Parathyroid adenoma (tissue), 2 donors: Measurements from ENCODE around the gene WASL.
"Not testable (repeated sequence)": the region's sequence is repeated elsewhere in the genome, so short reads cannot be mapped to it uniquely, and the experiment has no call there.

ENCODE experiments used
- H2AFZ ChIP-seq: fragments of 300-600 bp; sonication (generic); one replicate; pipeline ENCODE4 v1.7.0; 2017; ENCODE audit warnings: antibody characterized with exemption, mild to moderate bottlenecking
- H3K27ac ChIP-seq: fragments of 300-600 bp; sonication (generic); one replicate; pipeline ENCODE4 v1.7.0; 2017
- H3K27me3 ChIP-seq: fragments of 300-600 bp; sonication (generic); one replicate; pipeline ENCODE4 v1.7.0; 2017; ENCODE audit warnings: low read length; ENCODE audit not compliant: control insufficient read depth, insufficient read depth
- H3K36me3 ChIP-seq: fragments of 300-600 bp; sonication (generic); one replicate; pipeline ENCODE4 v1.7.0; 2017; ENCODE audit warnings: low read length; ENCODE audit not compliant: control insufficient read depth, insufficient read depth
- H3K4me1 ChIP-seq: fragments of 300-600 bp; sonication (generic); one replicate; pipeline ENCODE4 v1.7.0; 2017; ENCODE audit warnings: control low read depth
- H3K4me2 ChIP-seq: fragments of 300-600 bp; sonication (generic); one replicate; pipeline ENCODE4 v1.7.0; 2017; ENCODE audit warnings: low read length
- H3K4me3 ChIP-seq: fragments of 300-600 bp; sonication (generic); one replicate; pipeline ENCODE4 v1.7.0; 2017; ENCODE audit warnings: low read depth, low read length
- H3K79me2 ChIP-seq: fragments of 300-600 bp; sonication (generic); one replicate; pipeline ENCODE4 v1.7.0; 2017; ENCODE audit warnings: control low read depth
- H3K9ac ChIP-seq: fragments of 300-600 bp; sonication (generic); one replicate; pipeline ENCODE4 v1.7.0; 2017; ENCODE audit warnings: mild to moderate bottlenecking
- H3K9me3 ChIP-seq: fragments of 300-600 bp; sonication (generic); one replicate; pipeline ENCODE4 v1.7.0; 2017; ENCODE audit warnings: low read length; ENCODE audit not compliant: control insufficient read depth
- TF ChIP-seq, protein P1 (sequence below): fragments of 300-600 bp; sonication (generic); IDR thresholded peaks from one replicate; pipeline ENCODE4 v1.7.0; 2017; ENCODE audit warnings: antibody characterized with exemption, mild to moderate bottlenecking
- donor health status: primary hyperparathyroidism.

Gene WASL

GRCh38 chr7:123738808-123739207 is 10.0 kb downstream of the WASL start:
- Histone ChIP-seq H3K79me2 (peaks cover 42% of the 10 kb centered on the region), H3K4me2 (no peak overlapping the region), H3K36me3 (no peaks in the 10 kb centered on the region), H2AFZ (no peak overlapping the region), H3K4me1 (no peaks in the 10 kb centered on the region), H3K9me3 (no peaks in the 10 kb centered on the region), H3K9ac (no peak overlapping the region), H3K27ac (no peak overlapping the region), H3K4me3 (no peak overlapping the region), H3K27me3 (no peaks in the 10 kb centered on the region)
- TF ChIP-seq, protein P1, sequence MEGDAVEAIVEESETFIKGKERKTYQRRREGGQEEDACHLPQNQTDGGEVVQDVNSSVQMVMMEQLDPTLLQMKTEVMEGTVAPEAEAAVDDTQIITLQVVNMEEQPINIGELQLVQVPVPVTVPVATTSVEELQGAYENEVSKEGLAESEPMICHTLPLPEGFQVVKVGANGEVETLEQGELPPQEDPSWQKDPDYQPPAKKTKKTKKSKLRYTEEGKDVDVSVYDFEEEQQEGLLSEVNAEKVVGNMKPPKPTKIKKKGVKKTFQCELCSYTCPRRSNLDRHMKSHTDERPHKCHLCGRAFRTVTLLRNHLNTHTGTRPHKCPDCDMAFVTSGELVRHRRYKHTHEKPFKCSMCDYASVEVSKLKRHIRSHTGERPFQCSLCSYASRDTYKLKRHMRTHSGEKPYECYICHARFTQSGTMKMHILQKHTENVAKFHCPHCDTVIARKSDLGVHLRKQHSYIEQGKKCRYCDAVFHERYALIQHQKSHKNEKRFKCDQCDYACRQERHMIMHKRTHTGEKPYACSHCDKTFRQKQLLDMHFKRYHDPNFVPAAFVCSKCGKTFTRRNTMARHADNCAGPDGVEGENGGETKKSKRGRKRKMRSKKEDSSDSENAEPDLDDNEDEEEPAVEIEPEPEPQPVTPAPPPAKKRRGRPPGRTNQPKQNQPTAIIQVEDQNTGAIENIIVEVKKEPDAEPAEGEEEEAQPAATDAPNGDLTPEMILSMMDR = no peak

GRCh38 chr7:123738356-123738755 is 10.4 kb downstream of the WASL start:
- Histone ChIP-seq H3K4me3 (no peak overlapping the region), H3K9me3 (no peaks in the 10 kb centered on the region), H3K4me2 (no peak overlapping the region), H2AFZ (no peak overlapping the region), H3K36me3 (no peaks in the 10 kb centered on the region), H3K4me1 (no peaks in the 10 kb centered on the region), H3K27ac (no peak overlapping the region), H3K9ac (no peak overlapping the region), H3K79me2 (peaks cover 38% of the 10 kb centered on the region), H3K27me3 (no peaks in the 10 kb centered on the region)
- TF ChIP-seq, protein P1 = no peak

GRCh38 chr7:123737168-123737674 is 11.6 kb downstream of the WASL start:
- H3K9ac ChIP-seq, H3K27ac ChIP-seq, H3K4me2 ChIP-seq, H3K9me3 ChIP-seq, H3K27me3 ChIP-seq, H2AFZ ChIP-seq, H3K4me3 ChIP-seq, H3K4me1 ChIP-seq, H3K36me3 ChIP-seq: not testable (repeated sequence)
- H3K79me2 ChIP-seq = peaks cover 37% of the 10 kb centered on the region

DNA sequence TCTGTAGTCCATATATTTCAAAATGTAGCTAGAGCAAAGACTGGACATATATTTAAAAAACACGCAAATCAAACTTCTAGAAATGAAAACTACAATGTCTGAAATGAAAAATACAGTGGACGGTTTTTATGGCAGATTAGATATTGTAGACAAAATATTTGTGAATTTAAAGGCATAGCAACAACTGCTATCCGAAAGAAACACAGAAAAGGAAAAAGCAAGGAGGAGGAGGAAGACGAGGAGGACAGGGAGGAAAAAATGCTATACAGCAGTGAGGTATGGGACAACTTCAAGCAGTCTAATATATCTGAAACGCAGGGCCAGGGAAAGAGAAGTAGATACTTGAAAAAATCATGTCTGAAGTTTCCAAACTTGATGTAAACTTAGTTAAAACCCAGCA is 13.3 kb downstream of the WASL start:
- H3K4me3 ChIP-seq = no peak overlapping the region
- H3K27ac ChIP-seq = no peak overlapping the region
- TF ChIP-seq, protein P1 = no peak
- no peaks in the 10 kb centered on the region for H3K27me3 ChIP-seq
- H3K4me2 ChIP-seq = no peak overlapping the region
- H2AFZ ChIP-seq = no peak overlapping the region
- peaks cover 37% of the 10 kb centered on the region for H3K79me2 ChIP-seq
- H3K9me3 ChIP-seq = no peaks in the 10 kb centered on the region
- no peaks in the 10 kb centered on the region for H3K4me1 ChIP-seq
- no peak overlapping the region for H3K9ac ChIP-seq
- H3K36me3 ChIP-seq = no peaks in the 10 kb centered on the region

- H3K4me2 ChIP-seq = no peak overlapping the region
- H3K79me2 ChIP-seq = peaks cover 34% of the 10 kb centered on the region
- no peak overlapping the region for H3K27ac ChIP-seq
- no peaks in the 10 kb centered on the region for H3K9me3 ChIP-seq
- no peaks in the 10 kb centered on the region for H3K27me3 ChIP-seq
- H2AFZ ChIP-seq = no peak overlapping the region
- H3K9ac ChIP-seq = no peak overlapping the region
- no peaks in the 10 kb centered on the region for H3K36me3 ChIP-seq
- TF ChIP-seq, protein P1 = no peak
- H3K4me1 ChIP-seq = no peaks in the 10 kb centered on the region
- no peak overlapping the region for H3K4me3 ChIP-seq
These were observed 14.3 kb downstream of the WASL start for GRCh38 chr7:123734498-123734897.
